PFSK-1 (cell line): Measurements from ENCODE around the gene CDK13.

Experiments
- FOXP2 ChIP-seq: optimal IDR thresholded peaks from 2 replicates; pipeline ENCODE3; 2011; ENCODE audit warnings: borderline replicate concordance, control low read depth, inconsistent platforms; ENCODE audit not compliant: insufficient read depth; ENCODE audit errors: extremely low read length, extremely low read depth
- POLR2AphosphoS5 ChIP-seq: IDR thresholded peaks from 2 replicates; pipeline ENCODE4 v1.6.1; 2012; ENCODE audit warnings: low read depth, mild to moderate bottlenecking, control low read depth, low read length, moderate library complexity
- REST ChIP-seq, 2 experiments: IDR thresholded peaks; 2 replicates each; pipeline versions ENCODE4 v1.6.1 to v1.8.0; 2011 to 2012; ENCODE audit warnings: low read depth in 2 of 2, low read length in 2 of 2, control low read depth in 1 of 2, inconsistent platforms in 1 of 2, mild to moderate bottlenecking in 1 of 2, moderate library complexity in 1 of 2; ENCODE audit not compliant: insufficient read depth in 1 of 2
- SIN3A ChIP-seq: IDR thresholded peaks from 2 replicates; pipeline ENCODE4 v1.6.1; 2012; ENCODE audit warnings: mild to moderate bottlenecking, low read length, moderate library complexity, borderline replicate concordance; ENCODE audit not compliant: insufficient read depth
- TAF1 ChIP-seq: IDR thresholded peaks from 2 replicates; pipeline ENCODE4 v1.6.1; 2012; ENCODE audit warnings: low read length, control low read depth, borderline replicate concordance; ENCODE audit not compliant: insufficient read depth

DNA sequence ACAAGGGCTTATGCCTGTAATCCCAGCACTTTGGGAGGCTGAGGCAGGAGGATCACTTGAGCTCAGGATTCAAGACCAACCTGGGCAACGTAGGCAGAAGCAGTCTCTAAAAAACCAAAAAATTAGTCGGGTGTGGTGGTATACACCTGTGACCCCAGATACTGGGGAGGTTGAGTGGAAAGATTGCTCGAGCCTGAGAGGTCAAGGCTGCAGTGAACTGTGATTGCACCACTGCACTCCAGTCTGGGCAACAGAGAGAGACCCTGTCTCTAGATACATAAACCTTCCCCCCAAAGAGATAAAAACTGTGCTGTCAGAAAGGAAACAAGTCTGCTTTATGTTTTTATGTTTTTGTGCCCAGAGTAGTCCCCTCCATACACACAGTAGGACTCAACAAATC is 27.5 kb upstream of the CDK13 start:
- TF ChIP-seq REST (IDR thresholded peaks at IDR 0.05; ENCODE audit: insufficient read depth in 1 of 2, low read depth in 2 of 2, low read length in 2 of 2) (no peak), POLR2AphosphoS5 (no peak), TAF1 (no peak), SIN3A (no peak), FOXP2 (no peak)
